Measurements from ENCODE around the gene VIPR2.

DNA sequence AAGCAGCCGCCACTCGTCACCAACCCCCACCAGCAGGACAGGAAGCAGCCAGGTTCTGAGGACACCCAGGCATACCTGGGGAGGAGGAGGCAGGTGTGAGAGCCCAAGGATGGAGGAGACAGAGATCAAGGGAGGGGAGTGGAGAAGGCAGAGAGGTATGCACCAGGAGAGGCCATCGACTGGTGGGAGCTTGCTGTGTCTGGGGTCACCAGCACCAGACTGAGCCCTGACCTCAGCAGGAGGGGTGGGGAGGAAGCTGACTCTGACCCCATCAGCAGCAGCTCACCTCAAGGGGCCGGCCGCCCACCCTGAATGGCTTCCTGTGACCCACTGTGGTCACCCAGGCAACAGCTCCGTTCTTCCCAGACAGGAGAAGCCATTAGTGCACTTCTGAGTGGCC is 7.8 kb downstream of the VIPR2 start:
- no peak for TF ChIP-seq POLR2AphosphoS5 (IDR thresholded peaks at IDR 0.05; ENCODE audit: low read depth, low read length)
- TF ChIP-seq SIN3A (IDR thresholded peaks at IDR 0.05; ENCODE audit: borderline replicate concordance, insufficient read depth, low read length), result no peak
- TF ChIP-seq, protein P1, sequence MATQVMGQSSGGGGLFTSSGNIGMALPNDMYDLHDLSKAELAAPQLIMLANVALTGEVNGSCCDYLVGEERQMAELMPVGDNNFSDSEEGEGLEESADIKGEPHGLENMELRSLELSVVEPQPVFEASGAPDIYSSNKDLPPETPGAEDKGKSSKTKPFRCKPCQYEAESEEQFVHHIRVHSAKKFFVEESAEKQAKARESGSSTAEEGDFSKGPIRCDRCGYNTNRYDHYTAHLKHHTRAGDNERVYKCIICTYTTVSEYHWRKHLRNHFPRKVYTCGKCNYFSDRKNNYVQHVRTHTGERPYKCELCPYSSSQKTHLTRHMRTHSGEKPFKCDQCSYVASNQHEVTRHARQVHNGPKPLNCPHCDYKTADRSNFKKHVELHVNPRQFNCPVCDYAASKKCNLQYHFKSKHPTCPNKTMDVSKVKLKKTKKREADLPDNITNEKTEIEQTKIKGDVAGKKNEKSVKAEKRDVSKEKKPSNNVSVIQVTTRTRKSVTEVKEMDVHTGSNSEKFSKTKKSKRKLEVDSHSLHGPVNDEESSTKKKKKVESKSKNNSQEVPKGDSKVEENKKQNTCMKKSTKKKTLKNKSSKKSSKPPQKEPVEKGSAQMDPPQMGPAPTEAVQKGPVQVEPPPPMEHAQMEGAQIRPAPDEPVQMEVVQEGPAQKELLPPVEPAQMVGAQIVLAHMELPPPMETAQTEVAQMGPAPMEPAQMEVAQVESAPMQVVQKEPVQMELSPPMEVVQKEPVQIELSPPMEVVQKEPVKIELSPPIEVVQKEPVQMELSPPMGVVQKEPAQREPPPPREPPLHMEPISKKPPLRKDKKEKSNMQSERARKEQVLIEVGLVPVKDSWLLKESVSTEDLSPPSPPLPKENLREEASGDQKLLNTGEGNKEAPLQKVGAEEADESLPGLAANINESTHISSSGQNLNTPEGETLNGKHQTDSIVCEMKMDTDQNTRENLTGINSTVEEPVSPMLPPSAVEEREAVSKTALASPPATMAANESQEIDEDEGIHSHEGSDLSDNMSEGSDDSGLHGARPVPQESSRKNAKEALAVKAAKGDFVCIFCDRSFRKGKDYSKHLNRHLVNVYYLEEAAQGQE (IDR thresholded peaks at IDR 0.05; ENCODE audit: insufficient read depth in 1 of 2, low read depth in 2 of 2, low read length in 2 of 2), result no peak
- no peak for TF ChIP-seq FOXP2 (optimal IDR thresholded peaks at IDR 0.05; ENCODE audit: borderline replicate concordance, extremely low read depth, extremely low read length, insufficient read depth)
- no peak for TF ChIP-seq TAF1 (IDR thresholded peaks at IDR 0.05; ENCODE audit: borderline replicate concordance, insufficient read depth, low read length)
